ENCODE results near the gene COG6.

The COG6 gene

DNA sequence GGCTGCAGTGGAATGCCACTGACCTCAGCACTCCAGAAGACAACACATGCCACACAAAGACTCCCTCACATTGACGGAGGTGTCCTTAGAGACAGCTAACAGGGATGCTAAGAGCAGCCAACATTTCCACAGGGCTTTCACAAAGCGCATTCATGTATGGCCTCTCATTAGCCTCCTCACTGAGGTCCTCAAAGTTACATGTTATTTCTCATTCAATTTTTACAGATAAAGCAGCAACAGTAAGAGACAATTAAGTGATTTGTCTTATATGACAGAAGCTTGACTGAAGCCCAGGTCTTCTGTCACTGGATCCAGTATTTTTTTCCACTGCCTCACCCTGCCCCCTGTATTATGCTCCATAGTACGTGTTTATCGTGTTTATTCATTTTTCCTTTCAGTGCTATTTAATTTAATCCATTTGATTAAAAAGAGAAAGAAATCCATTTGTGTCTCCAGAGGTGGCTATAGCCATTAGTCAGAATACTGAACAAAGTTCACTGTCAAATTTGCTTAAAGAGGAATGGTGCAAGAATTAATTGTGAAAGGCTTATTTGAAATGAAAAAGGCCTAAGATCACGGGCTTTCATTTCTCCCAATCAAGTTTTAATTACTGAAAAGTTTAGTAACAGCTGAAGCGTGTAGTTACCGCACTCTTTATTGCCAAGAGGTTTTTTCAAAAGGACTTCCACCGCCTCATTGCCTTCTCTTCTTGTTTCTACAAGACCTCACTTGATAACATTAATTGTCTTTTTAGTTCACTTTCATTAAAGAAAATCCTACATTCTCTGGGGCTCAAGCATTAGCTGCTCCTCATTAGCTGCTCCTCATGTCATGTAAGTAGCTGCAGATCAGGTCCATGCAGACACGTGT, 115.0 kb downstream of the COG6 start:
- no peak for DNase-seq (ENCODE audit: low read depth)

DNA sequence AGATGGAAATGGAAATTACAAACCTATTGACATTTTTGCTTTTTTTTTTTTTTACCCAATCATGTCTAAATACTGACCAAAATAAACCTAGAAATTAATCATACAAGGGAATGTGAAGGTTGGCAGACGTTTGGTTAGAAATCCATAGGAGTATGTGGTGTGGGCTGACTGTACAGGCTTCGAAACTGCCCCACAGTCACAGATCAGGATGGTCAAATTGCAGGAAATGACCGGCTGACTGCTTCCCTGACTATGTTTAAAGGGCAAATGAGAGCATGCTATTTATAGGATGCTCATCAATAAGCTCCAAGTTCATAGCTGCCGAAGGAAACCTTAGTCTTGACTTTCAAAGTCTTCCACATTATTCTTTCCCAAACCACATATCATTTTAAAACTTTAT, 118.4 kb downstream of the COG6 start:
- DNase-seq (ENCODE audit: low read depth), result no peak

- DNase-seq (ENCODE audit: low read depth), result no peak
These were observed 121.0 kb downstream of the COG6 start for GRCh38 chr13:39776439-39776838.

DNA sequence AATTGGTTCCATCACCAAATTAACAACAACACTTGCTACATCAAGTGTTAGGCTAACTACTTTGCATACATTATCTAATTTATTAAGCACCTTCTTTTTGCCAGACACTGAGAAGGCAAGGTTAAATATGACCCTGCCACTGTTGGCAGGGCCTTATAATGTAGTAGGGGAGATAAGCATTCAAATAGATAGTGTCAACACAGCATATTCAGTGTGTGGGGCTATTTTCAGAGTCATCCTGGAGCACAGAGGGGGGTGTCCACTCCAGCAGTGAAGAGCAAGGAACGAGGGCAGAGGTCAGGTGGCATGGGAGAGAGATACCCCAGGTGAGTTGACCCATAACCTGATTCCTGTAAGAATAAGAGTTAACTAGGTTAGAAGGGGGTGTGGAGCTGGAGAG, 121.6 kb downstream of the COG6 start:
- DNase-seq (ENCODE audit: low read depth), result no peak

DNA sequence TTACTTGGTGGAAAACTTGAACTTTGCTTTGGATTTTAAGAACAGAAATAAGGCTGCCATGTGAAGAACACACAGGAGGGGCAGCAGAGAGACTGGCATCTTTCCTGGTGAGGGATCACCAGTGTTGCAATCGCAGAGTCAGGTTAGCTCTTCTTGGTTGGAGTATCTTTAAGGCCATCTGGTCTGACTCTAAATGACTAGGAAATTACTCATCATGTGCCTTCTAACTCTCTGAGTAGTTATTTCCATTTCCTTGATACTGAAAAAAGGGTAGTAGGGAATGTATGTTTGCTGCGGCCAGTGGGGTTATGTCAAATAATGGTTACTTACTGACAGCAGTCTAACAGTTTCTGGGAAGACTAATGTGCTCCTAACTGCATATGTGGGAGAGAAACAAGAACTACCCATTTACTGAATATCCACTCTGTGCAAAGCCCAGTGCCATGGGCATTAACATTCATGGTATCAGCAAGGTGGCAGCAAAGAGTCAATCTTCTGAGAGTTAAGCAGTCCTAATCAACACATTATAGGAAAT, 122.1 kb downstream of the COG6 start:
- DNase-seq (ENCODE audit: low read depth), result no peak

DNA sequence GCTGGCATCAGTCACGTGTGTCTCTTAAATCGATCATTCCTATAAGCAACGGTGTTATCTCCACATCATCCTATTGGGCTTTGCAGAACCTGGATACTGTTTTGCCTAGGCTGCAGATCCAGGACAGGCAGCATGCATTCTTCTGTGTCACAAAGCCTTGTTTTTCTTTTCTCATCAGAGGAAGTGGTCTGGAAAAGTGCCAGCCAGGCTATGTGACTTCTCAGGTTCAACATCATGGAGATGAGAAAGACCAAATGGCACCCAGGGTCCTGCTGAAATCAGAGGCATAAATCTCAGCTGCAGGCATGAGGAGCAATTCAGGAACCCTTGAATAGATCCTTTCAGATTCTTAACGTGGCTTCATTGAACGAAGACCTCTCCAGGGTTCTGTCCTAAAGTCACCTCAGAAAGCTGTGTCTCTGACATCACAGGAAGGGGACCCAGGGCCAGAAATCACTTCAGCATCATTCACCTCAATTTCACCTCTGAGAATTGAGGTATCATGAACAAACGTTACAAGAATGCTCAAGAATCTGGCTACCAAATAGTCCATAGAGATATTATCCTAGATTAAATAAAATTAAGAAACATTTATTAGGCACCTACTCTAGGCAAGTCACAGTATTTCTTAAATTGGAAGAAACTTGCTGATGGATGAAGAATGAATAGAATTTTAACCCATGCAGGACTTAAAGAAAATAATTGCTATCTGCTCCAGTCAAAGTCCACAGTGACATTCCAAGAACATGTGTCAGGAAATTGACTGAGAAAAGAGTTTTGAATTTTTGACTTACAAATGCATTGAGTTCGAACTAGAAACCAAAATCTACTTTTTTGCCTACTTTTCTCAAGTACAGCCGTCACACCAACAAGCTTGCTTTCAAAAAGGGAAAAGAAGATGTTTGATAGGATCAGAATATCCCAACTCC, 124.1 kb downstream of the COG6 start:
- no peak for DNase-seq (ENCODE audit: low read depth)

GRCh38 chr13:39780711-39781110, 125.2 kb downstream of the COG6 start:
- no peak for DNase-seq (ENCODE audit: low read depth)

GRCh38 chr13:39781381-39781780, 125.9 kb downstream of the COG6 start:
- no peak for DNase-seq (ENCODE audit: low read depth)

DNA sequence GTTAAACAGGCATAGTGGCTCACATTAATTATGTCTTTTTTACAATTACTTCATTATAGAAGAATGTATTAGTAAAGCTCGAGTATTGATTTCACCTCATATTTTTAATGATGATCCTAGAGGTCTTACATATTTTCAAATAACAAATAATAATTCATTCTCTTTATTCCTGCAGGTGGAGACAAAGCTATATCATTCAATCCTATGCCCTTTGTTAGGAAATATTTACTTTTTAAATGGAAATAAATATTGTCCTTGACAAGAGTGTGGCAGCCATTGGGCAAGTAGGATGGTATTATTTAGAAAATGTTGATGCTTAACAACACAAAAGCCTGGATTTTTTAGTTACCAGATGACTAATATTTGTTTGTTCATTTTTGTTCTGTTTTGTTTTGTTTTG, 127.6 kb downstream of the COG6 start:
- DNase-seq (ENCODE audit: low read depth), result no peak

DNA sequence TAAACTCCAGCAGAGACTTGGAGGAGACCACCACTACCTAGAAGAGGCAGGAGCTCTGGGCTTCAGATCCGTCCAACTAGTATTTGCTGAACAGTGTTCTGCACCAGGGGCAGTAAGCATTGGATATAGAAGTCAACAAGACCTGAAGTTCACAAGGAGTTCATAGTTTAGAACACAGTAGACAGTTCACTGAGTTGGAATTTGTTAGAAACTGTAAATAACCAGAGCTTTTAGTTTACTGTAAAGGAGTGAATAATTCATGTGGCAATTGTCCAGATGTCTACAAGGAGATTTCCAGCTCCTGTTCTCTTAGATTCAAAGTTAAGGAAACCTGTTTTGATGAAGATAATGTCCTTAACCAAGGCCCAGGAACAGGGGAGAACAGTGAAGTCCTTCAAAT, 128.9 kb downstream of the COG6 start:
- no peak for DNase-seq (ENCODE audit: low read depth)

- no peak for DNase-seq (ENCODE audit: low read depth)
These were observed 130.6 kb downstream of the COG6 start for GRCh38 chr13:39786091-39786490.

DNA sequence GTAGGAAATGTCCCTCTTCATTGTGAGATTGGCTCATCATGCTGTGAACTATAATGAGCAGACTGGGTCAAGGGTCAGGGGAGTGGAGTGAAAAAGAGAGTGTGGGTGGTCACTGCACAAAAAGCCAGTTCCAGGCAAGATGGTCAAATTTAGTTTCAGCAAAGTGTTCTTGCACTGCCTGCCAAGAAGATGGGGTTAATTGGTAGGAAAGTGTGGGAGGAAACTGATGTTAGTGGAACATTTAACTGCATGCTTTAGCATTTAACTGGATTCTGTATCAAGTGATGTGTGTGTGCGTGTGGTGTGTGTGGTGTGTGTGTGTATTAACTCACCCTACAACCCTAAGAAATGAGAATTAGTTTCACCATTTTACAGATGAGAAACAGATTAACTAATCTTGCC, 131.6 kb downstream of the COG6 start:
- DNase-seq (ENCODE audit: low read depth), result no peak

- no peak for DNase-seq (ENCODE audit: low read depth)
These were observed 132.6 kb downstream of the COG6 start for GRCh38 chr13:39788102-39788501.

GRCh38 chr13:39789451-39789850, 134.0 kb downstream of the COG6 start:
- no peak for DNase-seq (ENCODE audit: low read depth)
